SU-DHL-6 (cell line): ENCODE measurements around the gene RIPOR2.

ENCODE experiments used
- H2AFZ ChIP-seq: fragments of 200-600 bp; sonication (generic); 2 replicates; pipeline ENCODE4 v1.6.1; 2014; ENCODE audit warnings: low read depth, mild to moderate bottlenecking, moderate library complexity, mixed read lengths, antibody characterized with exemption, low read length; ENCODE audit not compliant: severe bottlenecking
- H3F3A ChIP-seq: fragments of 200-600 bp; shearing (Covaris generic); 2 replicates; pipeline ENCODE4 v1.6.0; 2016; ENCODE audit warnings: antibody characterized with exemption, mild to moderate bottlenecking; ENCODE audit not compliant: insufficient read depth
- H3K27ac ChIP-seq: fragments of 200-600 bp; sonication (generic); 2 replicates; pipeline ENCODE4 v1.5.1; 2016; ENCODE audit warnings: low read depth, mild to moderate bottlenecking, low read length, moderate library complexity, mixed read lengths
- H3K27me3 ChIP-seq: fragments of 200-600 bp; sonication (generic), shearing (Covaris generic); 2 replicates; pipeline ENCODE4 v1.6.0; 2014; ENCODE audit warnings: mild to moderate bottlenecking, low read length
- H3K36me3 ChIP-seq: fragments of 200-600 bp; sonication (generic); 2 replicates; pipeline ENCODE4 v1.6.1; 2014; ENCODE audit warnings: mild to moderate bottlenecking, low read length, mixed read lengths
- H3K4me2 ChIP-seq: fragments of 300-600, 200-600 bp; shearing (Covaris generic), sonication (generic); 2 replicates; pipeline ENCODE4 v1.6.0; 2014; ENCODE audit warnings: low read length, low read depth, mild to moderate bottlenecking; ENCODE audit not compliant: poor library complexity, severe bottlenecking
- H3K4me3 ChIP-seq: fragments of 200-600 bp; sonication (generic); 2 replicates; pipeline ENCODE4 v1.5.1; 2014; ENCODE audit warnings: antibody characterized with exemption, low read length, mild to moderate bottlenecking, mixed read lengths; ENCODE audit not compliant: insufficient read depth, poor library complexity, severe bottlenecking
- H3K79me2 ChIP-seq: fragments of 200-600 bp; sonication (generic); 2 replicates; pipeline ENCODE4 v1.6.1; 2014; ENCODE audit warnings: mild to moderate bottlenecking, low read length, moderate library complexity; ENCODE audit not compliant: insufficient read depth
- H3K9ac ChIP-seq: fragments of 200-600 bp; sonication (generic); 2 replicates; pipeline ENCODE4 v1.7.0; 2014; ENCODE audit warnings: mild to moderate bottlenecking, low read length
- H3K9me2 ChIP-seq: fragments of 200-600 bp; sonication (generic); replicated peaks from 2 replicates; pipeline ENCODE4 v1.6.1; 2014; ENCODE audit warnings: low read length; ENCODE audit not compliant: insufficient read depth
- H3K9me3 ChIP-seq: fragments of 200-600 bp; sonication (generic); 2 replicates; pipeline ENCODE4 v1.6.1; 2014; ENCODE audit warnings: low read length, mixed read lengths; ENCODE audit not compliant: insufficient read depth
- H4K20me1 ChIP-seq: fragments of 200-600 bp; sonication (generic); 2 replicates; pipeline ENCODE4 v1.6.1; 2014; ENCODE audit warnings: low read depth, mild to moderate bottlenecking, antibody characterized with exemption, low read length, moderate library complexity, mixed read lengths
- EZH2phosphoT487 ChIP-seq: fragments of 200-600 bp; sonication (generic), shearing (Covaris generic); conservative IDR thresholded peaks from 2 replicates; pipeline ENCODE4 v1.6.1; 2018; ENCODE audit warnings: mild to moderate bottlenecking, antibody characterized with exemption, low read length, moderate library complexity, mixed read lengths
- TF ChIP-seq, protein P1 (sequence below): fragments of 200-600 bp; sonication (generic); IDR thresholded peaks from one replicate; pipeline ENCODE4 v1.5.1; 2017; ENCODE audit warnings: antibody characterized with exemption, mild to moderate bottlenecking, low read length, moderate library complexity; ENCODE audit not compliant: insufficient read depth, poor library complexity, severe bottlenecking

Gene RIPOR2

DNA sequence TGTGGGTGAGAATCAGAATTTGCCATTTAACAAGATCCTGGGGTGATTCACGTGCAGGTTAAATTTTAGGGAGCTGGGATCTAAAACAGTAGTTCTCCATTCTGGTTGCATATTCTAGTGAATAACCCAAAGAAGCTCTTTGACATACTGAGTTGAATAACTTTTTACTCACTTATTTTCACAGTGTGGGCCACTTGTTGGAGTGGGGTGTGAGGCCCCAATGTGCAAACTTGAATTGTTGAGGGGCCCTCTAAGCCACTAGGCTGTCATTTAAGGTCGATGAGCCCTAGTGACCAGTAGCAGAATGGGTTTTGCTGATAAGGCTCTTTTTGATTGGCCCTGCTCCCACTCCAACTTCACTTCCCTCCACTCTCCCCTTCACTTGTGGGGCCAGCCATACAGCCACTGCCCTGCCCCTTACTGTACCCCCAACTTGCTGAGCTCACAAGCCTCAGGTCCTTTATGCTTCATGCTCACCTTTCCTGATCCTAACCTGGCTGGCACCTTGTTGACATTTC, 33.6 kb upstream of the RIPOR2 start:
- H3F3A ChIP-seq = no peaks in the 10 kb centered on the region
- H2AFZ ChIP-seq = no peak overlapping the region
- no peak overlapping the region for H3K4me3 ChIP-seq
- H3K9me3 ChIP-seq = no peaks in the 10 kb centered on the region
- H3K4me2 ChIP-seq = no peak overlapping the region
- H3K36me3 ChIP-seq = no peaks in the 10 kb centered on the region
- H4K20me1 ChIP-seq = no peaks in the 10 kb centered on the region
- no peak overlapping the region for H3K9ac ChIP-seq
- H3K79me2 ChIP-seq = no peaks in the 10 kb centered on the region
- H3K27me3 ChIP-seq = no peaks in the 10 kb centered on the region
- no peaks in the 10 kb centered on the region for H3K9me2 ChIP-seq
- TF ChIP-seq, protein P1, sequence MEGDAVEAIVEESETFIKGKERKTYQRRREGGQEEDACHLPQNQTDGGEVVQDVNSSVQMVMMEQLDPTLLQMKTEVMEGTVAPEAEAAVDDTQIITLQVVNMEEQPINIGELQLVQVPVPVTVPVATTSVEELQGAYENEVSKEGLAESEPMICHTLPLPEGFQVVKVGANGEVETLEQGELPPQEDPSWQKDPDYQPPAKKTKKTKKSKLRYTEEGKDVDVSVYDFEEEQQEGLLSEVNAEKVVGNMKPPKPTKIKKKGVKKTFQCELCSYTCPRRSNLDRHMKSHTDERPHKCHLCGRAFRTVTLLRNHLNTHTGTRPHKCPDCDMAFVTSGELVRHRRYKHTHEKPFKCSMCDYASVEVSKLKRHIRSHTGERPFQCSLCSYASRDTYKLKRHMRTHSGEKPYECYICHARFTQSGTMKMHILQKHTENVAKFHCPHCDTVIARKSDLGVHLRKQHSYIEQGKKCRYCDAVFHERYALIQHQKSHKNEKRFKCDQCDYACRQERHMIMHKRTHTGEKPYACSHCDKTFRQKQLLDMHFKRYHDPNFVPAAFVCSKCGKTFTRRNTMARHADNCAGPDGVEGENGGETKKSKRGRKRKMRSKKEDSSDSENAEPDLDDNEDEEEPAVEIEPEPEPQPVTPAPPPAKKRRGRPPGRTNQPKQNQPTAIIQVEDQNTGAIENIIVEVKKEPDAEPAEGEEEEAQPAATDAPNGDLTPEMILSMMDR = no peak
- no peak for TF ChIP-seq EZH2phosphoT487
- H3K27ac ChIP-seq = no peak overlapping the region

GRCh38 chr6:24968783-24969182, 33.0 kb upstream of the RIPOR2 start:
- H3K27ac ChIP-seq = no peak overlapping the region
- H4K20me1 ChIP-seq = no peaks in the 10 kb centered on the region
- H3K4me2 ChIP-seq = no peak overlapping the region
- no peaks in the 10 kb centered on the region for H3K9me2 ChIP-seq
- no peak overlapping the region for H3K9ac ChIP-seq
- H3K27me3 ChIP-seq = no peaks in the 10 kb centered on the region
- H3K79me2 ChIP-seq = no peaks in the 10 kb centered on the region
- TF ChIP-seq EZH2phosphoT487 = no peak
- TF ChIP-seq, protein P1 = no peak
- H3K9me3 ChIP-seq = no peaks in the 10 kb centered on the region
- no peaks in the 10 kb centered on the region for H3F3A ChIP-seq
- H3K4me3 ChIP-seq = no peak overlapping the region
- H2AFZ ChIP-seq = no peak overlapping the region
- no peaks in the 10 kb centered on the region for H3K36me3 ChIP-seq

DNA sequence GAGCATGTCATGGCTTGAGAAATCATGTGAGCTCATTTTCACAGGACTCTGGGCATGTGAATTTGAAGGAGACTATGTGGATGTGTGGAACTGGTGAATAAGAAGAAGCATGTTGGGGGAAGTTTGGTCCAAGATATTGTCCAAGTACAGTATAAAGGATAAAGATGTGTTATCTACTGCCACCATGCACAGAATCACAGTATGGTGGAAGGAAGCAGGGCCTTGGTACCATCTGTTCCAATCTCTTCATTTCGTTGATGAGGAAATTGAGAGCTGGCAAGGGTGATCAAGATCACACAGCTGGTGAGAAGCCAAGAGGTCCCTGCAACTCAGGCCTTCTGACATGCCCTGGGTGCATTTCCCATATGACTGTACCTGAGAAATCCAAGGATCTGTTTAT, 31.5 kb upstream of the RIPOR2 start:
- no peaks in the 10 kb centered on the region for H3K9me3 ChIP-seq
- no peaks in the 10 kb centered on the region for H3K79me2 ChIP-seq
- no peak for TF ChIP-seq EZH2phosphoT487
- TF ChIP-seq, protein P1 = no peak
- no peak overlapping the region for H3K4me2 ChIP-seq
- H2AFZ ChIP-seq = no peak overlapping the region
- H3K9ac ChIP-seq = no peak overlapping the region
- H4K20me1 ChIP-seq = no peaks in the 10 kb centered on the region
- H3K36me3 ChIP-seq = no peaks in the 10 kb centered on the region
- H3F3A ChIP-seq = no peaks in the 10 kb centered on the region
- no peak overlapping the region for H3K27ac ChIP-seq
- no peaks in the 10 kb centered on the region for H3K27me3 ChIP-seq
- H3K9me2 ChIP-seq = no peaks in the 10 kb centered on the region
- no peak overlapping the region for H3K4me3 ChIP-seq

DNA sequence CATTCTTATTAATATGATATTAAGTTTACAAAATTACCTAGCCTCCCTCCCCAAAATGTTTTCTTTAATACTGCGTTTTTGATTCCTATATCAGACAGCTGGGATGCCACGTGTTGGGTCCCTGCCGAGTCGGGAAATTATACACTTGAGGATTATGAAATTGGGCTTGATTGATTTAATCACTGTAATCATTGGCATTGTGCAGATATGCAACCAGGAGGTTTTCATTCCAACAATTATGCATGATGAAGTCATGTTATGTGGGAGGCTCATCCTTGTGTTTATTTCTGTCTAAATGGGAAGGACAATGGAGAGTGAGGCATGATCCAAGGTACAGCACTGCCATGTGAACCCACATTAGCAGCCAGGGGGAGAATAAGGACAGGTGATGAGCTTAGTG, 30.6 kb upstream of the RIPOR2 start:
- TF ChIP-seq, protein P1 = no peak
- TF ChIP-seq EZH2phosphoT487 = no peak
- Histone ChIP-seq H3K4me3 (no peak overlapping the region), H3K9me2 (no peaks in the 10 kb centered on the region), H3K9ac (no peak overlapping the region), H3K27ac (no peak overlapping the region), H3F3A (no peaks in the 10 kb centered on the region), H3K36me3 (no peaks in the 10 kb centered on the region), H4K20me1 (no peaks in the 10 kb centered on the region), H3K27me3 (no peaks in the 10 kb centered on the region), H3K9me3 (no peaks in the 10 kb centered on the region), H3K4me2 (no peak overlapping the region), H3K79me2 (no peaks in the 10 kb centered on the region), H2AFZ (no peak overlapping the region)
